HAP-1 (cell line): ENCODE results near the gene GGA1.

ENCODE experiments used
- DNase-seq, 2 experiments: peaks; one replicate each; pipeline ENCODE4 v3.0.0-alpha.2; 2016 to 2020; ENCODE audit warnings: low spot score in 2 of 2
- H3K27me3 ChIP-seq: fragments of 250-450 bp; sonication (Bioruptor Pico); 2 replicates; pipeline ENCODE4 v1.5.1; 2020; ENCODE audit warnings: low read depth, mild to moderate bottlenecking, moderate library complexity
- H3K36me3 ChIP-seq: fragments of 250-450 bp; sonication (Bioruptor Pico); replicated peaks from 2 replicates; pipeline ENCODE4 v1.5.1; 2020; ENCODE audit warnings: mild to moderate bottlenecking
- H3K4me1 ChIP-seq: fragments of 250-450 bp; sonication (Bioruptor Pico); 2 replicates; pipeline ENCODE4 v1.5.1; 2020; ENCODE audit warnings: mild to moderate bottlenecking
- H3K4me3 ChIP-seq: fragments of 250-450 bp; sonication (Bioruptor Pico); 2 replicates; pipeline ENCODE4 v1.5.1; 2020; ENCODE audit warnings: mild to moderate bottlenecking, moderate library complexity
- H3K9me3 ChIP-seq: fragments of 250-450 bp; sonication (Bioruptor Pico); 2 replicates; pipeline ENCODE4 v1.5.1; 2020; ENCODE audit warnings: mild to moderate bottlenecking, moderate library complexity
- in situ Hi-C: fragments of 300-500 bp; cut with MboI; formaldehyde crosslinking; loops from 3 replicates; pipeline ENCODE4 v1.14.3; 2020; ENCODE audit warnings: low sequenced_read_pairs, inconsistent platforms, mixed read lengths

GGA1 gene, protein sequence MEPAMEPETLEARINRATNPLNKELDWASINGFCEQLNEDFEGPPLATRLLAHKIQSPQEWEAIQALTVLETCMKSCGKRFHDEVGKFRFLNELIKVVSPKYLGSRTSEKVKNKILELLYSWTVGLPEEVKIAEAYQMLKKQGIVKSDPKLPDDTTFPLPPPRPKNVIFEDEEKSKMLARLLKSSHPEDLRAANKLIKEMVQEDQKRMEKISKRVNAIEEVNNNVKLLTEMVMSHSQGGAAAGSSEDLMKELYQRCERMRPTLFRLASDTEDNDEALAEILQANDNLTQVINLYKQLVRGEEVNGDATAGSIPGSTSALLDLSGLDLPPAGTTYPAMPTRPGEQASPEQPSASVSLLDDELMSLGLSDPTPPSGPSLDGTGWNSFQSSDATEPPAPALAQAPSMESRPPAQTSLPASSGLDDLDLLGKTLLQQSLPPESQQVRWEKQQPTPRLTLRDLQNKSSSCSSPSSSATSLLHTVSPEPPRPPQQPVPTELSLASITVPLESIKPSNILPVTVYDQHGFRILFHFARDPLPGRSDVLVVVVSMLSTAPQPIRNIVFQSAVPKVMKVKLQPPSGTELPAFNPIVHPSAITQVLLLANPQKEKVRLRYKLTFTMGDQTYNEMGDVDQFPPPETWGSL

DNA sequence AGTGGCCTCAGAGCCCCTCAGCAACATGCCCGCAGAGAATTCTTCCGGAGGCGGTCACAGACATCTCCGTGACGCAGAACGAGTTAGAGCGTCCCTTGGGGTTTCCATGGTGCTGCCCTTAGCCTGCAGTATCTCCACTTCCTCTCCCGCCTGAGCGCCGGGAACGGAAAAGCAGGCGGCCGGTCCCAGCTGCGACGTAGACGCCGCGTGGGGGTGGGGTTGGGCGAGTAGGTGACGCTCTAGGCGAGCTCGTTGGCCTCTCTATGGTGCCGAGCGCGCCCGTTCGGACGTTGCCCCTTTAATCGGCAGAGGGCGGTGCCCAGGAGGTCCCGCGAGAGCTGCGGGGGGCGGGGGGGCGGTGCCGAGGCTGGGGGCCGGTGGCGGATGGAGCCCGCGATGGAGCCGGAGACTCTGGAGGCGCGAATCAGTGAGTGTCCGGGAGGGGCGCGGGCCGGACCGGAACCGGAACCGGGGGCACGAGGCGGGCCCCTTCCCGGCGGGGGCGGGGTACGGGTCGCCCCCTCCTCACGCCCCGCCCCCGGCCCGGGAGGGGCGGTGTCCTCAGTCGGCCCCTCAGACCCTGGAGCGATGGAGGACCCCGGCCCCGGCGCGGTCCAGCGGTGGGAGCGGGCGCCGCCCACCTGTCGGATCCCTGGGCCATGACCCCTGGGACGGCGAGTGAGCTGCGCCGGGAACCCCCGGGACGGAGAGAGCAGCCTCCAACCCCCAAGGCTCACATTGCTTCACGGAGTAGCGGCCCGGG lies at the start of gene GGA1:
Gene GGA1 (plus strand): TSS at position 358 of the 763 bp plus-strand sequence. CDS start 27 bp downstream, at position 385.
- in situ Hi-C loops, result no loop called here
- Histone ChIP-seq H3K4me3 (peak within 1 kb of the TSS; percentile 80), H3K27me3 (peaks cover 14% of the 10 kb centered on the region; the same call in 1 of the 2 replicates), H3K9me3 (no peaks in the 10 kb centered on the region), H3K36me3 (peaks cover 5% of the 10 kb centered on the region), H3K4me1 (peaks cover 9% of the 10 kb centered on the region)
- peak; percentile 94 to 95 for DNase-seq

DNA sequence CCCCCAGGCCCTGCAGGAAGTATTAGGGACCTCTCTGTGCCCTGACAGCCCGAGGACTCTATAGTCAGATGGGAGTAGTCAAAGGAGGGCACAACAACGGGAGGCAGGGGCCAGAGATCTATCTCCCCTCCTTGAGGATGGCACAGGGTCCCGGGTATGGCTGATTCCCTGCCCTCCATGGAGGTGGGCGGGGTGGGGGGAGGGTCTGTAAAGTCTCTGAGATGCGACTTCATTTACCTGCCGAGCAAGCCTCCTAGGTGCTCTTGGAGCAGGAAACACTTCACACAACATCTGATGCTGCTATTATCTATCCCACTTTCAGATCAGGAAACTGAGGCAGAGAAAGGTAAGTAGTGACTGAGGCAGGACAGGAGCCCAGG lies 49.1 kb upstream of the GGA1 start:
- no peak for DNase-seq
- no peaks in the 10 kb centered on the region for H3K9me3 ChIP-seq
- H3K4me1 ChIP-seq, result peaks cover 24% of the 10 kb centered on the region
- in situ Hi-C loops, result no loop called here
- H3K4me3 ChIP-seq, result peak overlapping the region; percentile 26
- H3K27me3 ChIP-seq, result peaks cover 4% of the 10 kb centered on the region; the same call in 1 of the 2 replicates
- peaks cover 23% of the 10 kb centered on the region for H3K36me3 ChIP-seq

DNA sequence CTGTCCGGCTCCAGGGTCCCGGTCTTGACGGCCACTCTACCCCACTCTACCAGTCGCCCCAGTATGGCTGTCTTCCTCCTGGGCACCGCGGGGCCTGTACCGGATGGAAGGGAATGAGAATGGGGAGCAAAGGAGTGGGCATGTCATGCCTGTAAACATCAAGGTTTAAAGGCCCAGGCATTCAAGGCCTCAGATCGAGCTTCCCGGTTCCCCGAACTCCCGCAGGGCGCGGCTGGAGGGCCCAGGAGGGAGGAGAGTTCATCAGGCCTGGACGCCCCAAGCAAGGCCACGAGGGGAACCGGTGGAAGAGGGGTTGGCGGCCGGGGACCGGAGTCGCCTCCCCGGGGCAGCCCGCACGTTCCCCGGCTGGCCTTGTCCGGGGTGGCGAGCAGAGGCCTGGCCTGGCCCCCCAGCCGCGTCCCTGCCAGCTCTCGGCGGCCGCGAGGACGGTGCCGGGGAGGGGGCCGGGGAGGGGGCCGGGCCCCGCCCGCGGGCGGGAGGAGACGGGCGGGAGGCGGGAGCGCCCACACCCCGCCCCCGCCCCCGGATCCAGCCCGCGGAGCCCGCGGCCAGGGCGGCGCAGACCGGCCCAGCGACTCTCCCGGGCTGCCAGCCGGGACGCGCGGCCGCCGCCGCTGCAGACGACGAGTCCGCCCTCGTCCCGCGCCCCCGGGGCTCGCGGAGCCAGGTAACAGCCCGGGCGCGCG lies 48.6 kb upstream of the GGA1 start, which contains the start of gene CDC42EP1:
Gene CDC42EP1 (plus strand): TSS at position 580 of the 707 bp plus-strand sequence. CDS start 5,870 bp downstream, outside the sequence.
- Histone ChIP-seq H3K4me1 (peaks cover 24% of the 10 kb centered on the region), H3K4me3 (peak within 1 kb of the TSS; percentile 86), H3K27me3 (peaks cover 4% of the 10 kb centered on the region; the same call in 1 of the 2 replicates), H3K9me3 (no peaks in the 10 kb centered on the region), H3K36me3 (peaks cover 27% of the 10 kb centered on the region)
- peak; percentile 44 to 66 for DNase-seq
- in situ Hi-C loops, result no loop called here

DNA sequence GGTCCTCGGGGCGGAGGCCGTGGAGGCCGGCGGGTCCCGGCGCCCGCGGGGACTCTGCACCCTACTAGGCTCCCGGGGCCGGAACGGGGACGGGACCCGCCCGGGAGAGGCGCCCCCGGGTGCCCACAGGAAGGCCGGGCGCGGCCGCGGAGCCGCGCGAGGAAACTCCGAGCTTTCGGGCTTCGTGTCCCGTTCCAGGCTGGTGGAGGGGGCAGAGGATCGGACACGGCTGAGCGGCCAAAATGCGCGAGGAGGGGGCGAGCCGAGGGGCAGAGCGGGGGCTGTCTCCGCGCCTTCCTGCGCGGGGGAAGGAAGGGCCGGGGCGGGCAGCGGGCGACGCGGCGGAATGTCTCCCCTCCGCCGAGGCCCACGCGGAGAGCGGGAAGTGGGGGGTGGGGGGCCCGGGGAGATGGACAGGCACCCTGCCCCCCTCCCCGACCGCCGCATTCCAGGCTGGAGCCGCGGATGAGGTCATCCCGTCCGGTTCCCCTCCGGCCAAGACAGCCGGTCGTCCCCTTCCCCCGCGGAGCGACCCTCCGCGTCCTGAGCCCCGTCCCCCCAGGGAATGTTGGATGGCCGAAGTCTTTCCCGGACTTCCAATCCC lies 47.9 kb upstream of the GGA1 start:
- in situ Hi-C loops, result no loop called here
- Histone ChIP-seq H3K27me3 (peaks cover 4% of the 10 kb centered on the region; the same call in 1 of the 2 replicates), H3K9me3 (no peaks in the 10 kb centered on the region), H3K4me3 (peak overlapping the region; percentile 86), H3K36me3 (peaks cover 27% of the 10 kb centered on the region), H3K4me1 (peaks cover 24% of the 10 kb centered on the region)
- peak in 1 of 2 experiments; percentile 52 for DNase-seq

DNA sequence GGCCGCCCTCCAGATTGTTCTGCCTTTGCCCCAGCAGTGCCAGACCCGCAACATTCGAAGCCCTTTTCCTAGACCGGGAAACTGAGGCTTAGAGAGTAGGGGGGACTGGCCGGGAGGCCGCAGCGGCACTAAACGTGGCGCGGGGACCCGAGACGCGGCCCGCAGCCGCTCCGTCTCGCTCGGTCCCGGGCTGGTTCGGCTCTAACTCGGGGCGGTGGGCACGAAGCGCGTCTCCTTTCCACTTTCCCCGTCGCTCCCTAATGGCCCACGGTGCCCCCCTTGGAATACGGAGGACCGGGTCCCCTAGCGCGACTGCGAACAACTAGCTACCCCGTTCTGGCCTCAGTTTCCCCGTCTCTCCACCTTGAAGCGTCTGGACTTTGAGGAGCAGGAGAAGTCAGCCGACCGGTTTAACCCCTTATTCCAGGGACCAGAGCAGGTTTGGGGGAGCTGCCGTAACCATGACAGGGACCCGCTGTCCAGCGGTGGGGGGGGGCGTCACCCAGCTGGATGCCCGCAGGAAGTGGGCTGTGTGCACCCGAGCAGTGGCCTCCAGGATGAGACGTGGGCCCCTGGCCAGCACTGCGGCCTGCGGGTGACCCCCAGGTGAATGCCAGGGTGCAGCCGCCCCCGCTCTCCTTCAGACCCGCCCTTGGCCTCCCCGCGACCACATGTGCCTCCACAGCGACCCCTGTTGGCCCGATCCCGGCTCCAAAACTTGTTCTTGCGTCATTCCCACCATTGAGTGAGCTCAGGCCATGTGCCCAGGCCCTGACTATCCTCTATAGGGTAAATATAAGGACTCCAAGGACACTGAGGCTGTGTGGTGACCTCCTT lies 47.2 kb upstream of the GGA1 start:
- Histone ChIP-seq H3K36me3 (peaks cover 34% of the 10 kb centered on the region), H3K27me3 (peaks cover 3% of the 10 kb centered on the region; the same call in 1 of the 2 replicates), H3K4me1 (peaks cover 24% of the 10 kb centered on the region), H3K9me3 (no peaks in the 10 kb centered on the region), H3K4me3 (peak overlapping the region; percentile 86)
- in situ Hi-C loops, result no loop called here
- peak; percentile 83 to 97 for DNase-seq

DNA sequence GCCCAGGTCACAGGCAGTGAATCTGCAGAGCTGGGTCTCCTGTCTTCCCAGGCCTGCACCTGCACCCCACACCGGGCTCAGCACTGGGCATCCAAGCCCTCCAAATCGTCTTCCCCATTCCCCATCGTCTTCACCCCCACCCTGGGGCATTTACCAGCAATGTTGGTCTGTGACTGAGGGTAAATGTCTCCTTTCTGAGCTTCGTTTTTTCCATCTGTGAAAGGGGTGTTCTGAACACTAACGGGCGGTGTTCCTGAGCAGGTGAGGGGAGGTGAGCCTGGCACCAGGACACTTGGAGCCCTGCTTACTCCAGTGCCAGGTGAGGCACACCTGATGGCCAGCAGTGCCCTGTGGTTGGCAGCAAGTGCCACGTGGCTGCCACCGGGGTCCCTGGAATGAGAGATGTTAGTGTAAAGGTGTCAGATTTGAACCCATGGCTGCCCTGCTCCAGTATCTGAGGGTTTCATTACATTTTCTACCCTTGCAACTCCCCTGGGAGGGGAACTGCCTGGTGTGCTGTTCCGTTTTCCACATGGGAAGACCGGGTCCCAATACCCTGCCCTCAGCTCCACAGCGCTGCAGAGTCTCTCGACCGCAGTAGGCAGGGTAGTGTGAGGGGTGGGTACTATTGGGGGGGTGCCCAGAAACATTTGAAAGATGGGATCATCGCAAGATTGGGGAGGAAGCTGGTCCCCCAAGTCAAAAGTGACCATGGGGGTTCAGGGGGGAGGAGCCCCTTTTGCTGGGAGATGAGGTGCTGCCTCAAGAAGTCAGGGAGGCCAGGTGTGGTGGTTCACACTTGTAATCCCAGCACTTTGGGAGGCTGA lies 46.4 kb upstream of the GGA1 start:
- in situ Hi-C loops, result no loop called here
- no peaks in the 10 kb centered on the region for H3K9me3 ChIP-seq
- H3K27me3 ChIP-seq, result no peaks in the 10 kb centered on the region
- peaks cover 24% of the 10 kb centered on the region for H3K4me1 ChIP-seq
- peaks cover 42% of the 10 kb centered on the region for H3K36me3 ChIP-seq
- H3K4me3 ChIP-seq, result peak overlapping the region; percentile 86
- DNase-seq, result no peak

DNA sequence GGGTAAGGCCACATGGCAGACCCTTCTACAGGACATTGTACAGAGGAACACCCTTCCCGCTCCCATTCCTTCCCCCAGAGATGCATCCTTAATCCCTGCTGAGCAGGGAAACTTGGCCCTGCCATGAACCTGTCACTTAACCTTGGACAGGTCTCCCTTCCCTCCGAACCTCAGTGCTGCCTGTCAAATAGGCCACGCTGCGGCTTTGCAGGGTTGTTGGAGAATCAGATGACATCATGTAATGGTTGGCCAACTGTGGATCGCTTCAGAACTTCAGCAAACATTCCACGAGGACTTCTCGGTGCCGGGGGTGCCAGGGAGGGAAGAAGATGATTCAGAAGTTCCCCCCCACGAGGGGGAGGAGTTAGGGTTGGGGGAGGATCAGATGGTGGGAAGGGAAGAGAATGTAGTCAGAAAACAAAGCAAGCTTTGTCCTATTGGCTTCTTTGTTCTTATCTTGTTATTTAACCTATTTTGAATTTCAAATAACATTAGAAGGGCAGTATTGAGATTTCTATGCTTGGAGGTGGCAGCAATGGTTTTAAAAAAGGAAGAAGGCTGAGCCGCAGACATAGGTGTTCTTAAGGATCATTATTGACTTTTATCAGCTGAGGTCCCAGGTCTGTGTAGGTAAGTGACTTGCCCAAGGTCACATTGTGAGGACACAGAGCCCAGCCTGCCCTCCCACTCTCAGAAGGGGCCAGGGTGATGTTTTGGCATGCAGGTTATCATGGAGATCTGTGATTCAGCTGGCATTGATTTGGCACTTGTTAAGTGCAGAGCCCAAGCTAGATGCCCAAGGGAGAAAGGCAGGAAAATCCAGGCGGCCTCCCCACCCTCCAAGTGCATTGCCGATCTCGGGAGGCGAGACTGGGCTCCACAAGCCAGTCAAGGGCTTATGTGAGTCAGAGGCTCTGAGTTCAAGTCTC lies 45.2 kb upstream of the GGA1 start:
- Histone ChIP-seq H3K4me1 (peaks cover 24% of the 10 kb centered on the region), H3K36me3 (peaks cover 49% of the 10 kb centered on the region), H3K9me3 (no peaks in the 10 kb centered on the region), H3K4me3 (peak overlapping the region; percentile 86; the same call in 1 of the 2 replicates), H3K27me3 (no peaks in the 10 kb centered on the region)
- peak; percentile 35 to 69 for DNase-seq
- in situ Hi-C loops, result no loop called here

DNA sequence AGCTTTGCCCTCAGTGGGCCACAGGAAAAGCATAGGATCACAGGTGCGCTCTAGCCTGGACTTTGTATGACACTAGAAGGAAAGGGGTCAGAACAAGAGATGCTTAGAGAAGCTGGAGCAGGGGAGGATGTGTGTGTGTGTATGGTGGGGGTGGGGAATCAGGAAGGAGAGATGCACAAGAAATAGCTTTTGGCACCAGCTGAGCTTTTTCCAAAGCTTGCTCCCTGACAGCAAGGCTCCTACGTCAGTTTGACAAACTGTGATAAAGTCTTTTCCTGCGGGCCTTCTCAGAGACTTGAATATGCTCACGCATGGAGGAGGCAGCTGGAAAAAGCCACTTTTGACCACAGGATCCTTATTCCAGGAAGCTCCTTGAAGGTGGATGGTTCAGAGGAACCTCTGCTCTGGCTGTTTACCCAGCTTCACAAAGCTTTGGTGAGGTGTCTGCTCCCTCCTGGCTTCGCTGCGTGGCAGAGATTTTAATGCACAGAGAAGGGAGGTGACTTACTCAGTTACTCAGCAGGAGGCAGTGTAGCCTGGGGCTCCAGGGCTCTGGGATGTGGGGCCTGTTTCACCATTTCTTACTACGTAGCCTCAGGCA lies 44.4 kb upstream of the GGA1 start:
- Histone ChIP-seq H3K9me3 (no peaks in the 10 kb centered on the region), H3K4me1 (peaks cover 24% of the 10 kb centered on the region), H3K4me3 (no peak overlapping the region), H3K36me3 (peaks cover 49% of the 10 kb centered on the region), H3K27me3 (no peaks in the 10 kb centered on the region)
- in situ Hi-C loops, result no loop called here
- no peak for DNase-seq

DNA sequence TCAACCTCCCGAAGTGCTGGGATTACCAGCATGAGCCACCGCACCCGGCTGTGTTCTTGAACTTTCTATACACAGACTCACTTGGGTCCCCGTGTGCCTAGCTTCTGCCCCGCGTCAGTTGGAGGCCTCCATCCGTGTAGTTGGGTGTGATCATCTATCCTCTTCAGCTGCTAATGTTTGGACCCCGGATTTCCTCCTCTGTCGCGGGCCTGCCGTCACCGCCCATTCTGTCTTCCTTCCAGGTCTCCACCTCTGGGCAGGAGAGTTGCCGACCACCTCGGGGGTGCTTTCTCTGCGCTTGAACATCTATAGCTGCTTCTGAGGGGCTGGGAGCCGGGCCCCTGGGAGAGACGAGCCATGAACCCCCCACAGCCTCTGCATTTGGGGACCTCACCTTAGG lies 42.8 kb upstream of the GGA1 start:
- no peak overlapping the region for H3K4me3 ChIP-seq
- H3K27me3 ChIP-seq, result no peaks in the 10 kb centered on the region
- peaks cover 20% of the 10 kb centered on the region for H3K4me1 ChIP-seq

DNA sequence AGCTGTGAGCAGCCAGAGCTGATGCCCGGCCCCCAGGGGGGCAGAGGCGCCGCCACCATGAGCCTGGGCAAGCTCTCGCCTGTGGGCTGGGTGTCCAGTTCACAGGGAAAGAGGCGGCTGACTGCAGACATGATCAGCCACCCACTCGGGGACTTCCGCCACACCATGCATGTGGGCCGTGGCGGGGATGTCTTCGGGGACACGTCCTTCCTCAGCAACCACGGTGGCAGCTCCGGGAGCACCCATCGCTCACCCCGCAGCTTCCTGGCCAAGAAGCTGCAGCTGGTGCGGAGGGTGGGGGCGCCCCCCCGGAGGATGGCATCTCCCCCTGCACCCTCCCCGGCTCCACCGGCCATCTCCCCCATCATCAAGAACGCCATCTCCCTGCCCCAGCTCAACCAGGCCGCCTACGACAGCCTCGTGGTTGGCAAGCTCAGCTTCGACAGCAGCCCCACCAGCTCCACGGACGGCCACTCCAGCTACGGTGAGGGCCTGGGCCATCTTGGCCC lies 42.3 kb upstream of the GGA1 start:
- H3K4me1 ChIP-seq, result peaks cover 20% of the 10 kb centered on the region
- in situ Hi-C loops, result no loop called here
- peaks cover 45% of the 10 kb centered on the region for H3K36me3 ChIP-seq

More for the DNA sequence above, 42.8 kb upstream of the GGA1 start:
- in situ Hi-C loops, result no loop called here
- DNase-seq, result no peak
- no peaks in the 10 kb centered on the region for H3K9me3 ChIP-seq
- peaks cover 49% of the 10 kb centered on the region for H3K36me3 ChIP-seq

More for the DNA sequence above, 42.3 kb upstream of the GGA1 start:
- no peaks in the 10 kb centered on the region for H3K27me3 ChIP-seq
- H3K4me3 ChIP-seq, result no peak overlapping the region
- DNase-seq, result no peak
- H3K9me3 ChIP-seq, result no peaks in the 10 kb centered on the region
